HUES6 (cell line): ENCODE measurements around the gene DRAXIN.

ENCODE experiments used
- H3K27ac ChIP-seq: 2 replicates; pipeline ENCODE4 v1.7.0; 2013; ENCODE audit warnings: low read depth, mild to moderate bottlenecking, low read length, inconsistent platforms
- H3K27me3 ChIP-seq: 2 replicates; pipeline ENCODE4 v1.6.1; 2013; ENCODE audit warnings: low read length; ENCODE audit not compliant: control insufficient read depth, insufficient read depth
- H3K36me3 ChIP-seq: 2 replicates; pipeline ENCODE4 v1.6.1; 2013; ENCODE audit warnings: low read length; ENCODE audit not compliant: control insufficient read depth, insufficient read depth
- H3K4me1 ChIP-seq: 2 replicates; pipeline ENCODE4 v1.6.1; 2013; ENCODE audit warnings: low read length; ENCODE audit not compliant: control insufficient read depth, insufficient read depth
- H3K4me3 ChIP-seq: 2 replicates; pipeline ENCODE4 v1.5.1; 2013; ENCODE audit warnings: low read depth, low read length
- H3K9ac ChIP-seq: one replicate; pipeline ENCODE4 v1.6.1; 2013; ENCODE audit warnings: mild to moderate bottlenecking, low read length
- H3K9me3 ChIP-seq: 2 replicates; pipeline ENCODE4 v1.6.1; 2013; ENCODE audit warnings: low read depth, low read length; ENCODE audit not compliant: control insufficient read depth, insufficient read depth

The DRAXIN gene

DNA sequence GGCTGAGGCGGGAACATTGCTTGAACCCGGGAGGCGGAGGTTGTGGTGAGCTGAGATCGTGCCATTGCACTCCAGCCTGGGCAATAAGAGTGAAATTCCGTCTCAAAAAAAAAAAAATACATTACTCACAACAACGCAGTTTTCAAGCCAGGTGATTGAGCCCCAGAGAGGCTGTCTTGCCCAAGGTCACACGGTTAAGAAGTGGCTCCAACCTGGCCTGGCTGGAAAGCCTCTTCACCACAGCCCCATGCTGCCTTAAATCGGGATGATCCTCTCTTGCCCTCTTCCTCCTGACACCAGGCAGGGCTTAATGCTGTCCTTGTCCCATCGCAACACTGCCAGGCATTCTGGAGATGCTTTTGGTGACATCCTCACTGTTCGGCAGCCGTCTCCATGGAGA lies 21.6 kb downstream of the DRAXIN start:
- Histone ChIP-seq H3K27ac (no peak overlapping the region), H3K27me3 (no peaks in the 10 kb centered on the region), H3K36me3 (peaks cover 26% of the 10 kb centered on the region), H3K4me3 (no peak overlapping the region), H3K9ac (no peak overlapping the region), H3K4me1 (peaks cover 4% of the 10 kb centered on the region; the same call in 1 of the 2 replicates), H3K9me3 (no peaks in the 10 kb centered on the region)

- Histone ChIP-seq H3K9ac (no peak overlapping the region), H3K36me3 (peaks cover 23% of the 10 kb centered on the region), H3K9me3 (no peaks in the 10 kb centered on the region), H3K4me3 (no peak overlapping the region), H3K27me3 (no peaks in the 10 kb centered on the region), H3K27ac (no peak overlapping the region), H3K4me1 (peaks cover 6% of the 10 kb centered on the region)
Measured at GRCh38 chr1:11714831-11715575, 23.5 kb downstream of the DRAXIN start.

GRCh38 chr1:11719313-11720032 lies 28.0 kb downstream of the DRAXIN start:
- H3K4me3 ChIP-seq, result peak overlapping the region; percentile 33; the same call in 1 of the 2 replicates
- H3K27me3 ChIP-seq, result no peaks in the 10 kb centered on the region
- peak overlapping the region; percentile 14 for H3K9ac ChIP-seq
- peaks cover 19% of the 10 kb centered on the region for H3K36me3 ChIP-seq
- H3K4me1 ChIP-seq, result peaks cover 6% of the 10 kb centered on the region
- no peak overlapping the region for H3K27ac ChIP-seq
- no peaks in the 10 kb centered on the region for H3K9me3 ChIP-seq

DNA sequence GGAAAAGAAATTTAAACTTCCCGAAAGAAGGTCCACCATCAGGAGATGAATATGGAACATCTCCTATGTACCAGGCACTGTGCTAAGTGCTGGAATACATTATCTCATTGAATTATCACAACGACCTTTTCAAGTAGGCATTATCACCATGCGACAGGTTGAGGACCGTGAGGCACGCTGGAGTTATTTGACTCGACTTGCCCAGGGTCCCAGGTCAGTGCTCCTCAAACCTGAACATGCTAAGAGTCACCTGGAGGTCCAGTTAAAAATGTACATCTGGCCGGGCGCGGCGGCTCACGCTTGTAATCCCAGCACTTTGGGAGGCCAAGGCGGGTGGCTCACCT lies 28.5 kb downstream of the DRAXIN start:
- H3K36me3 ChIP-seq, result peaks cover 17% of the 10 kb centered on the region
- no peak overlapping the region for H3K9ac ChIP-seq
- H3K4me1 ChIP-seq, result peaks cover 6% of the 10 kb centered on the region
- H3K4me3 ChIP-seq, result no peak overlapping the region
- H3K9me3 ChIP-seq, result no peaks in the 10 kb centered on the region
- H3K27me3 ChIP-seq, result no peaks in the 10 kb centered on the region
- no peak overlapping the region for H3K27ac ChIP-seq

DNA sequence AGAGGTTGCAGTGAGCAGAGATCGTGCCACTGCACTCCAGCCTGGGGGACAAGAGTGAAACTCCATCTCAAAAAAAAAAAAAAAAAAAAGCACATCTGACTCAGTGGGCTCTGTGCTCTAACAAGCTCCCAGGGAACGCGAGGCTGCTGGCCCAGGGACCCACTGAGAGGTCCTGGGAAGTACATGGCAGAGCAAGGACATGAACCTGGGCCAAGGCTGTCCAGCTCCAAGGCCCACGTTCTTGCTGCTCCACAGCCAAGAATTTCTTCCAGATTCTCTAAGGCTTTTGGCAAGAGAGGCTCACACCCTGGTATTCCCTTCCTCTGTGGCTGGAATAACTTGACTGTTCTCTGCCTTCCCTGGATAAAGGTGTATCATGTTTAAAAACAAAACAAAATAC lies 29.0 kb downstream of the DRAXIN start:
- no peaks in the 10 kb centered on the region for H3K27me3 ChIP-seq
- H3K27ac ChIP-seq, result no peak overlapping the region
- no peak overlapping the region for H3K4me3 ChIP-seq
- H3K36me3 ChIP-seq, result peaks cover 13% of the 10 kb centered on the region
- no peaks in the 10 kb centered on the region for H3K9me3 ChIP-seq
- H3K4me1 ChIP-seq, result peaks cover 10% of the 10 kb centered on the region
- no peak overlapping the region for H3K9ac ChIP-seq

- Histone ChIP-seq H3K4me1 (peaks cover 16% of the 10 kb centered on the region), H3K9ac (no peak overlapping the region), H3K36me3 (peaks cover 10% of the 10 kb centered on the region), H3K4me3 (no peak overlapping the region), H3K27ac (no peak overlapping the region), H3K27me3 (no peaks in the 10 kb centered on the region), H3K9me3 (no peaks in the 10 kb centered on the region)
Measured at GRCh38 chr1:11721311-11721710, 29.8 kb downstream of the DRAXIN start.

- Histone ChIP-seq H3K27ac (no peak overlapping the region), H3K4me3 (no peak overlapping the region), H3K27me3 (no peaks in the 10 kb centered on the region), H3K9me3 (no peaks in the 10 kb centered on the region), H3K36me3 (peaks cover 10% of the 10 kb centered on the region), H3K4me1 (peaks cover 20% of the 10 kb centered on the region), H3K9ac (no peak overlapping the region)
Measured at GRCh38 chr1:11722538-11722937, 31.0 kb downstream of the DRAXIN start.

DNA sequence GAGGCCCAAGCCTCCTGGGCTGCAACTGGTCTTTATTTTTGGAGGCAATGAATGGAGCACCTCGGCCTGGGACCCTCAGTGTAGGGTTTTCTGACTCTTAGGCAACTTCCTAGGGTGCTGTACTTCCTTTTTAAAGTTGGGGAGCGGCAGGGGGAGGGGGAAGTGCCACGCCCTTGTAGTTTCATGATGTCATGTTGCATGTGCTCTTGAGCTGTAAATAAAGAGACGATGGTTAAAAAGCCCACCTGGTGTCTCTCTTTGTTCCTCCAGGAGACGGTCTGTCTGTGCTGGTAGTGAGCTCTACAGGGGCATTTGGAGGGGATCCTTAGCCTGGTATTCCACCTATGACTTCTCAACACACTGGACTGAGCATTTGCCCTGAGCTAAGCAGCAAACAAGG lies 34.1 kb downstream of the DRAXIN start:
- no peaks in the 10 kb centered on the region for H3K9me3 ChIP-seq
- H3K27me3 ChIP-seq, result no peaks in the 10 kb centered on the region
- peaks cover 6% of the 10 kb centered on the region for H3K36me3 ChIP-seq
- peaks cover 31% of the 10 kb centered on the region for H3K4me1 ChIP-seq
- H3K4me3 ChIP-seq, result no peak overlapping the region
- H3K9ac ChIP-seq, result no peak overlapping the region
- H3K27ac ChIP-seq, result no peak overlapping the region

DNA sequence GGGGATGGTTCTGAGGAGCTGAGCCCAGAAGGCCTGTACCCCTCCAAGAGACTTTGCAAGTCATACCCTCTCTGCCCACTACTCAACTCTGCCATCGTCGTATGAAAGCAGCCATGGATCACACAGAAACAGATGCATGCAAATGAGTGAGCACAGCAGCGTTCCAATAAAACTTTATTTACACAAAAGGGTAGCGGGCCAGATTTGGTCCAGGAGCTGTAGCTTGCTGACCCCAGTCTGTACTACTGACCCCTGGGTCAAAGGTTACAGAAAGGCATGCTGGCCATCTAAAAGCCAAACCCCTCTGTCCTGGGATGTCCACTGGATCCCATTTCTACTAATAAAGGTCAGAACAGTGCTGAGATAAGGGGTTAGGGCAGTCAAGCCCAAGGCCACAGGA lies 35.6 kb downstream of the DRAXIN start:
- Histone ChIP-seq H3K27ac (no peak overlapping the region), H3K36me3 (no peaks in the 10 kb centered on the region), H3K4me1 (peaks cover 38% of the 10 kb centered on the region), H3K4me3 (no peak overlapping the region), H3K9ac (no peak overlapping the region), H3K27me3 (no peaks in the 10 kb centered on the region), H3K9me3 (no peaks in the 10 kb centered on the region)

DNA sequence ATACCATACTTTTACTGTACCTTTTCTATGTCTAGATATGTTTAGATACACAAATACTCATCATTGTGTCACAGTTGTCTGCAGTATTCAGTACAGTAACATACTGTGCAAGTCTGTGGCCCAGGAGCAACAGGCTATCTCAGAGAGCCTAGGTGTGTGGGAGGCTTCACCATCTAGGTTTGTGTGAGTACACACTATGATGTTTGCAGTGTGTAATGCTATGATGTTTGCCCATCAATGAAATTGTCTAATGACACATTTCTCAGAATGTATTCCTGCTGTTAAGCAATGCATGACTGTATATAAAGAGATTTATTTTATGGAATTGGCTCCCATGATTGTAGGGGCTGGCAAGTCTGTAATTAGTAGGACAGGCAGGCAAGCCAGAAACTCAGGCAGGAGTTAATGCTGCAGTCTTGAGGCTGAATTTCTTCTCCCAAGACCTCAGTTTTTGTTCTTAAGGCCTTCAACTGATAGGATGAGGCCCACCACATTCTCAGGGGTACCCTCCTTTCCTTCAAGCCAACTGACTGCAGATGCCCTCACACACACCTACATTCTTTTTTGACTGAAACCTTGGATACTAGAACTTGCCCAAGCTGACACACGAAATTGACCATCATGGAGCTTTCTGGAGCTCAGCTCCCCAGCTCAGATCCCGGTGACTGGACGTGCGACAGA lies 36.8 kb downstream of the DRAXIN start:
- no peak overlapping the region for H3K27ac ChIP-seq
- no peaks in the 10 kb centered on the region for H3K27me3 ChIP-seq
- no peak overlapping the region for H3K9ac ChIP-seq
- no peak overlapping the region for H3K4me3 ChIP-seq
- peaks cover 38% of the 10 kb centered on the region for H3K4me1 ChIP-seq
- no peaks in the 10 kb centered on the region for H3K9me3 ChIP-seq
- no peaks in the 10 kb centered on the region for H3K36me3 ChIP-seq

GRCh38 chr1:11729155-11729497 lies 37.6 kb downstream of the DRAXIN start:
- Histone ChIP-seq H3K9me3 (no peaks in the 10 kb centered on the region), H3K27ac (no peak overlapping the region), H3K27me3 (no peaks in the 10 kb centered on the region), H3K9ac (no peak overlapping the region), H3K4me1 (peaks cover 38% of the 10 kb centered on the region), H3K4me3 (no peak overlapping the region), H3K36me3 (no peaks in the 10 kb centered on the region)
